Measurements from ENCODE around the gene JARID2. TPM values are rescaled to one million over a fixed set of nuclear protein-coding genes. Genes with fewer than 3 reads are reported as not detected.

The JARID2 gene
- total RNA-seq, 4 donors from 2014 or later, result 11.6 to 22.5 (median 16.4) TPM

GRCh38 chr6:15386756-15387112 is 140.9 kb downstream of the JARID2 start:
- Histone ChIP-seq H3K27me3 (no peaks in the 10 kb centered on the region), H3K36me3 (no peaks in the 10 kb centered on the region), H3K4me1 (peaks cover 56 to 85% of the 10 kb centered on the region in 2 donors), H3K9me3 (no peaks in the 10 kb centered on the region), H3K4me3 (no peak overlapping the region), H3K27ac (peak overlapping the region; percentile 26 to 75 (median 48))
- TF ChIP-seq CTCF (IDR thresholded peaks at IDR 0.05 in 4 of 5, conservative IDR thresholded peaks at IDR 0.05 in 1 of 5) (no peak), POLR2A (IDR thresholded peaks at IDR 0.05) (no peak)
- ATAC-seq, result peak in 1 of 2 donors; percentile 71
- in situ Hi-C loops (cut with MboI; ENCODE audit: low sequenced_read_pairs in 4 of 4), result loop anchor here in 1 of 4 donors (25.0 kb wide), 1 partner anchor 1174 kb away; no protein-coding TSS in a partner anchor
- intact Hi-C loops (cut with DNase I; ENCODE audit: low total_unique reads), result no loop called here
- no peak for DNase-seq

GRCh38 chr6:15387118-15387517 is 141.2 kb downstream of the JARID2 start:
- ATAC-seq (no peak), DNase-seq (no peak)
- Histone ChIP-seq H3K36me3 (no peaks in the 10 kb centered on the region), H3K27ac (peak overlapping the region in 3 of 4 donors; percentile 30 to 75 (median 66)), H3K4me3 (no peak overlapping the region), H3K27me3 (no peaks in the 10 kb centered on the region), H3K4me1 (peaks cover 53 to 85% of the 10 kb centered on the region in 2 donors), H3K9me3 (no peaks in the 10 kb centered on the region)
- in situ Hi-C loops (cut with MboI; ENCODE audit: low sequenced_read_pairs in 4 of 4) (loop anchor here in 1 of 4 donors (25.0 kb wide), 1 partner anchor 1175 kb away; no protein-coding TSS in a partner anchor), intact Hi-C loops (cut with DNase I; ENCODE audit: low total_unique reads) (no loop called here)
- TF ChIP-seq CTCF (IDR thresholded peaks at IDR 0.05 in 4 of 5, conservative IDR thresholded peaks at IDR 0.05 in 1 of 5), result no peak
- no peak for TF ChIP-seq POLR2A (IDR thresholded peaks at IDR 0.05)

GRCh38 chr6:15389084-15389764 is 143.4 kb downstream of the JARID2 start:
- Histone ChIP-seq H3K27ac (peak overlapping the region; percentile 66 to 75 (median 74)), H3K27me3 (no peaks in the 10 kb centered on the region), H3K4me3 (no peak overlapping the region), H3K9me3 (no peaks in the 10 kb centered on the region), H3K36me3 (no peaks in the 10 kb centered on the region), H3K4me1 (peaks cover 49 to 82% of the 10 kb centered on the region in 2 donors)
- ATAC-seq, result peak; percentile 48 to 79
- in situ Hi-C loops (cut with MboI; ENCODE audit: low sequenced_read_pairs in 4 of 4), result loop anchor here in 1 of 4 donors (25.0 kb wide), 1 partner anchor 1177 kb away; no protein-coding TSS in a partner anchor
- DNase-seq, result peak in 1 of 2 donors; percentile 38
- TF ChIP-seq POLR2A (IDR thresholded peaks at IDR 0.05), result no peak
- no peak for TF ChIP-seq CTCF (IDR thresholded peaks at IDR 0.05 in 4 of 5, conservative IDR thresholded peaks at IDR 0.05 in 1 of 5)
- intact Hi-C loops (cut with DNase I; ENCODE audit: low total_unique reads), result no loop called here

GRCh38 chr6:15389765-15390723 is 144.2 kb downstream of the JARID2 start:
- intact Hi-C loops (cut with DNase I; ENCODE audit: low total_unique reads), result no loop called here
- Histone ChIP-seq H3K27me3 (no peaks in the 10 kb centered on the region), H3K4me3 (no peak overlapping the region), H3K4me1 (peaks cover 44 to 74% of the 10 kb centered on the region in 2 donors), H3K27ac (peak overlapping the region; percentile 66 to 75 (median 74)), H3K9me3 (no peaks in the 10 kb centered on the region), H3K36me3 (no peaks in the 10 kb centered on the region)
- in situ Hi-C loops (cut with MboI; ENCODE audit: low sequenced_read_pairs in 4 of 4), result loop anchor here in 1 of 4 donors (25.0 kb wide), 1 partner anchor 1178 kb away; no protein-coding TSS in a partner anchor
- TF ChIP-seq POLR2A (IDR thresholded peaks at IDR 0.05) (no peak), CTCF (IDR thresholded peaks at IDR 0.05 in 4 of 5, conservative IDR thresholded peaks at IDR 0.05 in 1 of 5) (peak; percentile 32 to 65 (median 43))
- ATAC-seq (peak; percentile 28 to 41), DNase-seq (no peak)

Data from gastrocnemius medialis (tissue), 4 donors.